GM19463 (cell line): ENCODE measurements around the gene ROPN1B.

ENCODE experiments used
- ATAC-seq: cut with Tn5 transposase; IDR thresholded peaks from one replicate; pipeline ENCODE4 v1.9.1; 2021; ENCODE audit warnings: mild to moderate bottlenecking, moderate library complexity; ENCODE audit not compliant: unreplicated experiment

ROPN1B gene

GRCh38 chr3:126026277-126026751 lies 57.3 kb downstream of the ROPN1B start:
- ATAC-seq: no peak

- ATAC-seq: no peak
Observed at GRCh38 chr3:126026761-126027160, 57.8 kb downstream of the ROPN1B start.

GRCh38 chr3:126028096-126028495 lies 59.1 kb downstream of the ROPN1B start:
- ATAC-seq: no peak

GRCh38 chr3:126029241-126029640 lies 60.3 kb downstream of the ROPN1B start:
- ATAC-seq: no peak

- ATAC-seq: no peak
Observed at GRCh38 chr3:126030455-126030854, 61.5 kb downstream of the ROPN1B start.

- no peak for ATAC-seq
Observed at GRCh38 chr3:126031981-126032471, 63.0 kb downstream of the ROPN1B start.
